WTC11 (cell line): ENCODE data around the gene STH. TPM values are rescaled to one million over a fixed set of nuclear protein-coding genes. Genes with fewer than 3 reads are reported as not detected.
"Not testable (repeated sequence)": the region's sequence is repeated elsewhere in the genome, so short reads cannot be mapped to it uniquely, and the experiment has no call there.

ENCODE experiments used
- ATAC-seq: fragments of 200-7000 bp; cut with Tn5 transposase; 2 replicates; pipeline ENCODE4 v1.10.0; 2021; ENCODE audit warnings: mild to moderate bottlenecking, moderate library complexity
- CTCF ChIA-PET: fragments of 300-600 bp; sonication (Branson Sonifier 250); formaldehyde crosslinking; loops from one replicate; lab custom pipeline; 2021; ENCODE audit warnings: antibody characterized with exemption; lab: Charles Lee
- POLR2A ChIA-PET: fragments of 350-600 bp; sonication (Branson Sonifier 250); formaldehyde crosslinking; loops from one replicate; lab custom pipeline; 2021; ENCODE audit warnings: antibody characterized with exemption; lab: Charles Lee
- DNase-seq: peaks from one replicate; pipeline ENCODE4 v3.0.0; 2021; ENCODE audit warnings: low spot score
- H3K27ac Mint-ChIP-seq: 2 replicates; pipeline ENCODE4 v1.8.0; 2021; ENCODE audit warnings: mixed read lengths
- H3K27me3 Mint-ChIP-seq: 2 replicates; pipeline ENCODE4 v1.8.0; 2021; ENCODE audit warnings: low read depth, mild to moderate bottlenecking, moderate library complexity, mixed read lengths
- H3K36me3 Mint-ChIP-seq: 2 replicates; pipeline ENCODE4 v1.8.0; 2021; ENCODE audit warnings: mixed read lengths
- H3K4me1 Mint-ChIP-seq: 2 replicates; pipeline ENCODE4 v1.8.0; 2022; ENCODE audit warnings: mixed read lengths
- H3K4me3 Mint-ChIP-seq: 2 replicates; pipeline ENCODE4 v1.8.0; 2021; ENCODE audit warnings: mild to moderate bottlenecking, moderate library complexity, mixed read lengths
- H3K9me3 Mint-ChIP-seq: 2 replicates; pipeline ENCODE4 v1.8.0; 2021; ENCODE audit warnings: mixed read lengths
- ARID4B ChIP-seq: sonication (generic); formaldehyde crosslinking; IDR thresholded peaks from 2 replicates; pipeline ENCODE4 v1.8.0; 2023; ENCODE audit warnings: missing genetic modification reagents, mild to moderate bottlenecking, borderline replicate concordance
- CREM ChIP-seq: sonication (generic); formaldehyde crosslinking; IDR thresholded peaks from 2 replicates; pipeline ENCODE4 v1.8.1; 2022; ENCODE audit warnings: mild to moderate bottlenecking, missing genetic modification reagents, moderate library complexity
- FOXK1 ChIP-seq: sonication (generic); formaldehyde crosslinking; IDR thresholded peaks from 2 replicates; pipeline ENCODE4 v1.8.0; 2022; ENCODE audit warnings: mild to moderate bottlenecking, moderate library complexity, missing genetic modification reagents
- FOXP1 ChIP-seq: sonication (generic); formaldehyde crosslinking; IDR thresholded peaks from 2 replicates; pipeline ENCODE4 v1.8.0; 2022; ENCODE audit warnings: missing genetic modification reagents, mild to moderate bottlenecking, moderate library complexity, borderline replicate concordance
- GABPB1 ChIP-seq: sonication (generic); formaldehyde crosslinking; IDR thresholded peaks from 2 replicates; pipeline ENCODE4 v1.8.1; 2023; ENCODE audit warnings: mild to moderate bottlenecking, missing genetic modification reagents
- GTF2I ChIP-seq: fragments of 250-450 bp; sonication (Bioruptor Pico); conservative IDR thresholded peaks from 2 replicates; pipeline ENCODE4 v1.4.0; 2021; ENCODE audit warnings: mild to moderate bottlenecking
- NFATC4 ChIP-seq: fragments of 250-450 bp; sonication (Bioruptor Pico); IDR thresholded peaks from 2 replicates; pipeline ENCODE4 v1.9.0; 2021; ENCODE audit warnings: mild to moderate bottlenecking
- NFYB ChIP-seq: sonication (generic); formaldehyde crosslinking; conservative IDR thresholded peaks from 2 replicates; pipeline ENCODE4 v1.8.0; 2022; ENCODE audit warnings: low read depth, missing genetic modification reagents
- NR3C1 ChIP-seq: sonication (generic); formaldehyde crosslinking; conservative IDR thresholded peaks from 2 replicates; pipeline ENCODE4 v1.8.1; 2023; ENCODE audit warnings: low read depth, mild to moderate bottlenecking, missing genetic modification reagents
- RELA ChIP-seq: sonication (generic); formaldehyde crosslinking; IDR thresholded peaks from 2 replicates; pipeline ENCODE4 v1.8.1; 2022; ENCODE audit warnings: missing genetic modification reagents, mild to moderate bottlenecking, borderline replicate concordance
- SMAD3 ChIP-seq: sonication (generic); formaldehyde crosslinking; IDR thresholded peaks from 2 replicates; pipeline ENCODE4 v1.8.0; 2022; ENCODE audit warnings: missing genetic modification reagents, mild to moderate bottlenecking, borderline replicate concordance
- TP53 ChIP-seq: sonication (generic); formaldehyde crosslinking; IDR thresholded peaks from 2 replicates; pipeline ENCODE4 v1.8.1; 2023; ENCODE audit warnings: mild to moderate bottlenecking, missing genetic modification reagents
- ZNF121 ChIP-seq: sonication (generic); formaldehyde crosslinking; IDR thresholded peaks from 2 replicates; pipeline ENCODE4 v1.8.0; 2023; ENCODE audit warnings: missing genetic modification reagents
- ZNF317 ChIP-seq: sonication (generic); formaldehyde crosslinking; IDR thresholded peaks from 2 replicates; pipeline ENCODE4 v1.8.1; 2023; ENCODE audit warnings: low read depth, mild to moderate bottlenecking, moderate library complexity, missing genetic modification reagents, borderline replicate concordance
- total RNA-seq: library from RNA; stranded (reverse); gene quantifications from 3 replicates; pipeline ENCODE4 v1.2.3, GENCODE V29; 2021
- TF ChIP-seq, protein P1 (sequence below): fragments of 250-450 bp; sonication (Bioruptor Pico); IDR thresholded peaks from 2 replicates; pipeline ENCODE4 v1.9.0; 2021; ENCODE audit warnings: mild to moderate bottlenecking, borderline replicate concordance
- TF ChIP-seq, protein P2 (sequence below): sonication (generic); formaldehyde crosslinking; IDR thresholded peaks from 2 replicates; pipeline ENCODE4 v1.8.1; 2023; ENCODE audit warnings: mild to moderate bottlenecking, missing genetic modification reagents, borderline replicate concordance
- TF ChIP-seq, protein P3 (sequence below): sonication (generic); formaldehyde crosslinking; IDR thresholded peaks from 2 replicates; pipeline ENCODE4 v1.8.1; 2022; ENCODE audit warnings: missing genetic modification reagents, borderline replicate concordance

The STH gene
- total RNA-seq, 1 experiment from 2014 or later, result not detected

DNA sequence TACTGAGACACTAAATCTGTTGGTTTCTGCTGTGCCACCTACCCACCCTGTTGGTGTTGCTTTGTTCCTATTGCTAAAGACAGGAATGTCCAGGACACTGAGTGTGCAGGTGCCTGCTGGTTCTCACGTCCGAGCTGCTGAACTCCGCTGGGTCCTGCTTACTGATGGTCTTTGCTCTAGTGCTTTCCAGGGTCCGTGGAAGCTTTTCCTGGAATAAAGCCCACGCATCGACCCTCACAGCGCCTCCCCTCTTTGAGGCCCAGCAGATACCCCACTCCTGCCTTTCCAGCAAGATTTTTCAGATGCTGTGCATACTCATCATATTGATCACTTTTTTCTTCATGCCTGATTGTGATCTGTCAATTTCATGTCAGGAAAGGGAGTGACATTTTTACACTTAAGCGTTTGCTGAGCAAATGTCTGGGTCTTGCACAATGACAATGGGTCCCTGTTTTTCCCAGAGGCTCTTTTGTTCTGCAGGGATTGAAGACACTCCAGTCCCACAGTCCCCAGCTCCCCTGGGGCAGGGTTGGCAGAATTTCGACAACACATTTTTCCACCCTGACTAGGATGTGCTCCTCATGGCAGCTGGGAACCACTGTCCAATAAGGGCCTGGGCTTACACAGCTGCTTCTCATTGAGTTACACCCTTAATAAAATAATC is 14.6 kb downstream of the STH start (continued):
- TF ChIP-seq FOXK1 (CRISPR knock-in tag) (no peak), NFATC4 (CRISPR knock-in tag) (no peak), ZNF121 (CRISPR knock-in tag) (no peak), TP53 (CRISPR knock-in tag) (no peak), ARID4B (CRISPR knock-in tag) (no peak)
- TF ChIP-seq, all 79 proteins: peak for 0

GRCh38 chr17:46019408-46019925 is 20.4 kb downstream of the STH start:
- CTCF ChIA-PET, result interaction anchor here (1.3 kb wide), 1 partner anchor 25 kb away, joined by 3 read pairs; no protein-coding TSS in a partner anchor
- H3K36me3 Mint-ChIP-seq, POLR2A ChIA-PET, ATAC-seq, H3K27ac Mint-ChIP-seq, H3K4me3 Mint-ChIP-seq, H3K9me3 Mint-ChIP-seq, DNase-seq, H3K4me1 Mint-ChIP-seq, H3K27me3 Mint-ChIP-seq: not testable (repeated sequence)

DNA sequence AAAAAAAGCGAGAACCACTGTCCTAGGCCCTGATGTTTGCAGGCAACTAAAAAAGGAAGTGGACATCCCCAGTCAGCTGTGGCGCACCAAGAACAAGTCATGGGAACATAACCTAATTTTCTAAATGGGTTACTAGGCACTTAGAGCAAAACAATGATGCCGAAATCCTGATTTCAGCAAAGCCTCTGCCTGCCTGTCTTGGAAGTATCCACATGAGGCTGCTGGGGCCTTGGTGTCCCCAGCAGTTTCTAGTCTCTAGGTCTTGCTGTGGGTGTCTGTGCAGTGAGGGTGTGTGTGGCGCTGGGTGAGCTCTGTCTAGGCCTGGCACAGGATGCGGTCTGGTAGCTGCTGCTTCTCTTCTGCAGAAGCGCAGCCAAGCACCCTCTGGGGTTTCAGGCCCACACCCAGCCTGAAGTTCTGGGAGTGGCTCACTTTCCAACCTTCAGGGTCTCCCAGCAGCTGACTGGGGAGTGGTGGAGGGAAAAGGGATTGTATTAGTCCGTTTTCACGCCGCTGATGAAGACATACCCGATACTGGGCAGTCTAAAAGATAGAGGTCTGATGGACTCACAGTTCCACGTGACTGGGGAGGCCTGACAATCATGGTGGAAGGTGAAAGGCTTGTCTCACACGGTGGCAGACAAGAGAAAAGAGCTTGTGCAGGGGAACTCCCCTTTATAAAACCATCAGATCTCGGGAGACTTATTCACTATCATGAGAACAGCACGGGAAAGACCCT is 21.1 kb downstream of the STH start:
- no peaks in the 10 kb centered on the region for H3K27me3 Mint-ChIP-seq
- no peaks in the 10 kb centered on the region for H3K4me1 Mint-ChIP-seq
- peaks cover 3% of the 10 kb centered on the region; the same call in 1 of the 2 replicates for H3K36me3 Mint-ChIP-seq
- H3K4me3 Mint-ChIP-seq, result no peak overlapping the region
- ATAC-seq (no peak), DNase-seq (no peak)
- H3K9me3 Mint-ChIP-seq, result no peaks in the 10 kb centered on the region
- no peak overlapping the region; the same call in 1 of the 2 replicates for H3K27ac Mint-ChIP-seq
- CTCF ChIA-PET, result interaction anchor here (1.3 to 1.8 kb wide), 2 partner anchors 24 to 49 kb away, joined by 3 to 9 read pairs; no protein-coding TSS in a partner anchor
- POLR2A ChIA-PET, result no interaction called here
- no peak for TF ChIP-seq NR3C1 (CRISPR knock-in tag)
- no peak for TF ChIP-seq RELA (CRISPR knock-in tag)
- TF ChIP-seq GABPB1 (CRISPR knock-in tag), result no peak
- TF ChIP-seq, protein P1, sequence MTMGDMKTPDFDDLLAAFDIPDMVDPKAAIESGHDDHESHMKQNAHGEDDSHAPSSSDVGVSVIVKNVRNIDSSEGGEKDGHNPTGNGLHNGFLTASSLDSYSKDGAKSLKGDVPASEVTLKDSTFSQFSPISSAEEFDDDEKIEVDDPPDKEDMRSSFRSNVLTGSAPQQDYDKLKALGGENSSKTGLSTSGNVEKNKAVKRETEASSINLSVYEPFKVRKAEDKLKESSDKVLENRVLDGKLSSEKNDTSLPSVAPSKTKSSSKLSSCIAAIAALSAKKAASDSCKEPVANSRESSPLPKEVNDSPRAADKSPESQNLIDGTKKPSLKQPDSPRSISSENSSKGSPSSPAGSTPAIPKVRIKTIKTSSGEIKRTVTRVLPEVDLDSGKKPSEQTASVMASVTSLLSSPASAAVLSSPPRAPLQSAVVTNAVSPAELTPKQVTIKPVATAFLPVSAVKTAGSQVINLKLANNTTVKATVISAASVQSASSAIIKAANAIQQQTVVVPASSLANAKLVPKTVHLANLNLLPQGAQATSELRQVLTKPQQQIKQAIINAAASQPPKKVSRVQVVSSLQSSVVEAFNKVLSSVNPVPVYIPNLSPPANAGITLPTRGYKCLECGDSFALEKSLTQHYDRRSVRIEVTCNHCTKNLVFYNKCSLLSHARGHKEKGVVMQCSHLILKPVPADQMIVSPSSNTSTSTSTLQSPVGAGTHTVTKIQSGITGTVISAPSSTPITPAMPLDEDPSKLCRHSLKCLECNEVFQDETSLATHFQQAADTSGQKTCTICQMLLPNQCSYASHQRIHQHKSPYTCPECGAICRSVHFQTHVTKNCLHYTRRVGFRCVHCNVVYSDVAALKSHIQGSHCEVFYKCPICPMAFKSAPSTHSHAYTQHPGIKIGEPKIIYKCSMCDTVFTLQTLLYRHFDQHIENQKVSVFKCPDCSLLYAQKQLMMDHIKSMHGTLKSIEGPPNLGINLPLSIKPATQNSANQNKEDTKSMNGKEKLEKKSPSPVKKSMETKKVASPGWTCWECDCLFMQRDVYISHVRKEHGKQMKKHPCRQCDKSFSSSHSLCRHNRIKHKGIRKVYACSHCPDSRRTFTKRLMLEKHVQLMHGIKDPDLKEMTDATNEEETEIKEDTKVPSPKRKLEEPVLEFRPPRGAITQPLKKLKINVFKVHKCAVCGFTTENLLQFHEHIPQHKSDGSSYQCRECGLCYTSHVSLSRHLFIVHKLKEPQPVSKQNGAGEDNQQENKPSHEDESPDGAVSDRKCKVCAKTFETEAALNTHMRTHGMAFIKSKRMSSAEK (CRISPR knock-in tag), result no peak
- TF ChIP-seq CREM (CRISPR knock-in tag), result no peak
- no peak for TF ChIP-seq SMAD3
- TF ChIP-seq, protein P2, sequence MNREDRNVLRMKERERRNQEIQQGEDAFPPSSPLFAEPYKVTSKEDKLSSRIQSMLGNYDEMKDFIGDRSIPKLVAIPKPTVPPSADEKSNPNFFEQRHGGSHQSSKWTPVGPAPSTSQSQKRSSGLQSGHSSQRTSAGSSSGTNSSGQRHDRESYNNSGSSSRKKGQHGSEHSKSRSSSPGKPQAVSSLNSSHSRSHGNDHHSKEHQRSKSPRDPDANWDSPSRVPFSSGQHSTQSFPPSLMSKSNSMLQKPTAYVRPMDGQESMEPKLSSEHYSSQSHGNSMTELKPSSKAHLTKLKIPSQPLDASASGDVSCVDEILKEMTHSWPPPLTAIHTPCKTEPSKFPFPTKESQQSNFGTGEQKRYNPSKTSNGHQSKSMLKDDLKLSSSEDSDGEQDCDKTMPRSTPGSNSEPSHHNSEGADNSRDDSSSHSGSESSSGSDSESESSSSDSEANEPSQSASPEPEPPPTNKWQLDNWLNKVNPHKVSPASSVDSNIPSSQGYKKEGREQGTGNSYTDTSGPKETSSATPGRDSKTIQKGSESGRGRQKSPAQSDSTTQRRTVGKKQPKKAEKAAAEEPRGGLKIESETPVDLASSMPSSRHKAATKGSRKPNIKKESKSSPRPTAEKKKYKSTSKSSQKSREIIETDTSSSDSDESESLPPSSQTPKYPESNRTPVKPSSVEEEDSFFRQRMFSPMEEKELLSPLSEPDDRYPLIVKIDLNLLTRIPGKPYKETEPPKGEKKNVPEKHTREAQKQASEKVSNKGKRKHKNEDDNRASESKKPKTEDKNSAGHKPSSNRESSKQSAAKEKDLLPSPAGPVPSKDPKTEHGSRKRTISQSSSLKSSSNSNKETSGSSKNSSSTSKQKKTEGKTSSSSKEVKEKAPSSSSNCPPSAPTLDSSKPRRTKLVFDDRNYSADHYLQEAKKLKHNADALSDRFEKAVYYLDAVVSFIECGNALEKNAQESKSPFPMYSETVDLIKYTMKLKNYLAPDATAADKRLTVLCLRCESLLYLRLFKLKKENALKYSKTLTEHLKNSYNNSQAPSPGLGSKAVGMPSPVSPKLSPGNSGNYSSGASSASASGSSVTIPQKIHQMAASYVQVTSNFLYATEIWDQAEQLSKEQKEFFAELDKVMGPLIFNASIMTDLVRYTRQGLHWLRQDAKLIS (CRISPR knock-in tag), result no peak
- TF ChIP-seq NFYB, result no peak
- TF ChIP-seq, protein P3, sequence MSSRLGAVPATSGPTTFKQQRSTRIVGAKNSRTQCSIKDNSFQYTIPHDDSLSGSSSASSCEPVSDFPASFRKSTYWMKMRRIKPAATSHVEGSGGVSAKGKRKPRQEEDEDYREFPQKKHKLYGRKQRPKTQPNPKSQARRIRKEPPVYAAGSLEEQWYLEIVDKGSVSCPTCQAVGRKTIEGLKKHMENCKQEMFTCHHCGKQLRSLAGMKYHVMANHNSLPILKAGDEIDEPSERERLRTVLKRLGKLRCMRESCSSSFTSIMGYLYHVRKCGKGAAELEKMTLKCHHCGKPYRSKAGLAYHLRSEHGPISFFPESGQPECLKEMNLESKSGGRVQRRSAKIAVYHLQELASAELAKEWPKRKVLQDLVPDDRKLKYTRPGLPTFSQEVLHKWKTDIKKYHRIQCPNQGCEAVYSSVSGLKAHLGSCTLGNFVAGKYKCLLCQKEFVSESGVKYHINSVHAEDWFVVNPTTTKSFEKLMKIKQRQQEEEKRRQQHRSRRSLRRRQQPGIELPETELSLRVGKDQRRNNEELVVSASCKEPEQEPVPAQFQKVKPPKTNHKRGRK (CRISPR knock-in tag), result no peak
- no peak for TF ChIP-seq FOXP1 (CRISPR knock-in tag)
- TF ChIP-seq GTF2I (CRISPR knock-in tag), result no peak
- TF ChIP-seq ZNF317 (CRISPR knock-in tag), result no peak
